Measurements from ENCODE around the gene DHX15. TPM values are rescaled to one million over a fixed set of nuclear protein-coding genes. Genes with fewer than 3 reads are reported as not detected.

The DHX15 gene
- total RNA-seq, 1 donor from 2014 or later: 130 TPM

- H3K36me3 Mint-ChIP-seq (ENCODE audit: low read depth, unreplicated experiment): peaks cover 21% of the 10 kb centered on the region
- Histone ChIP-seq H3K4me3 (ENCODE audit: insufficient read depth, low read depth, low read length) (no peak overlapping the region), H3K4me2 (ENCODE audit: low read length) (no peak overlapping the region), H3K27ac (ENCODE audit: low read depth, low read length) (no peak overlapping the region), H3K4me1 (ENCODE audit: insufficient read depth, low read length) (no peaks in the 10 kb centered on the region), H2AFZ (ENCODE audit: low read depth, low read length) (no peak overlapping the region), H3K27me3 (ENCODE audit: insufficient read depth, low read length) (no peaks in the 10 kb centered on the region), H3K9me3 (ENCODE audit: insufficient read depth, low read depth, low read length) (no peaks in the 10 kb centered on the region), H3K36me3 (ENCODE audit: insufficient read depth, low read length) (peaks cover 14% of the 10 kb centered on the region), H3K9ac (ENCODE audit: low read length) (no peak overlapping the region), H4K20me1 (ENCODE audit: insufficient read depth, low read length) (peaks cover 94% of the 10 kb centered on the region), H3K79me2 (ENCODE audit: insufficient read depth, low read length) (peaks cover 100% of the 10 kb centered on the region)
- FAIRE-seq: peak; percentile 37
- H3K4me3 Mint-ChIP-seq (ENCODE audit: unreplicated experiment): no peak overlapping the region
- no peak overlapping the region for H3K27ac Mint-ChIP-seq (ENCODE audit: unreplicated experiment)
- H3K9me3 Mint-ChIP-seq (ENCODE audit: unreplicated experiment): no peaks in the 10 kb centered on the region
- DNase-seq (ENCODE audit: low read depth): no peak
- no peak for TF ChIP-seq EZH2 (IDR thresholded peaks at IDR 0.05; ENCODE audit: insufficient read depth, low read length)
- peaks cover 19% of the 10 kb centered on the region for H3K4me1 Mint-ChIP-seq (ENCODE audit: low read depth, unreplicated experiment)
- H3K27me3 Mint-ChIP-seq (ENCODE audit: low read depth, unreplicated experiment): no peaks in the 10 kb centered on the region
These were observed 15.9 kb downstream of the DHX15 start for GRCh38 chr4:24568425-24568824.

- Mint-ChIP-seq H3K9me3 (ENCODE audit: unreplicated experiment) (no peaks in the 10 kb centered on the region), H3K4me3 (ENCODE audit: unreplicated experiment) (no peak overlapping the region), H3K4me1 (ENCODE audit: low read depth, unreplicated experiment) (peaks cover 21% of the 10 kb centered on the region), H3K27ac (ENCODE audit: unreplicated experiment) (no peak overlapping the region), H3K27me3 (ENCODE audit: low read depth, unreplicated experiment) (no peaks in the 10 kb centered on the region), H3K36me3 (ENCODE audit: low read depth, unreplicated experiment) (peaks cover 14% of the 10 kb centered on the region)
- Histone ChIP-seq H3K9ac (ENCODE audit: low read length) (no peak overlapping the region), H3K9me3 (ENCODE audit: insufficient read depth, low read depth, low read length) (no peaks in the 10 kb centered on the region), H3K4me3 (ENCODE audit: insufficient read depth, low read depth, low read length) (no peak overlapping the region), H3K4me1 (ENCODE audit: insufficient read depth, low read length) (peaks cover 6% of the 10 kb centered on the region), H3K36me3 (ENCODE audit: insufficient read depth, low read length) (peaks cover 8% of the 10 kb centered on the region), H3K27ac (ENCODE audit: low read depth, low read length) (no peak overlapping the region), H2AFZ (ENCODE audit: low read depth, low read length) (no peak overlapping the region), H3K79me2 (ENCODE audit: insufficient read depth, low read length) (peaks cover 100% of the 10 kb centered on the region), H4K20me1 (ENCODE audit: insufficient read depth, low read length) (peaks cover 94% of the 10 kb centered on the region), H3K27me3 (ENCODE audit: insufficient read depth, low read length) (no peaks in the 10 kb centered on the region), H3K4me2 (ENCODE audit: low read length) (no peak overlapping the region)
- no peak for TF ChIP-seq CTCF (IDR thresholded peaks at IDR 0.05; ENCODE audit: insufficient read depth, low read depth, low read length)
- TF ChIP-seq EZH2 (IDR thresholded peaks at IDR 0.05; ENCODE audit: insufficient read depth, low read length): no peak
- FAIRE-seq: no peak
- DNase-seq (ENCODE audit: low read depth): no peak
These were observed 19.3 kb downstream of the DHX15 start for GRCh38 chr4:24565054-24565453.

GRCh38 chr4:24564488-24564887, 19.9 kb downstream of the DHX15 start:
- Histone ChIP-seq H3K36me3 (ENCODE audit: insufficient read depth, low read length) (peaks cover 8% of the 10 kb centered on the region), H3K4me2 (ENCODE audit: low read length) (no peak overlapping the region), H3K4me1 (ENCODE audit: insufficient read depth, low read length) (peaks cover 11% of the 10 kb centered on the region), H3K79me2 (ENCODE audit: insufficient read depth, low read length) (peaks cover 100% of the 10 kb centered on the region), H3K4me3 (ENCODE audit: insufficient read depth, low read depth, low read length) (no peak overlapping the region), H2AFZ (ENCODE audit: low read depth, low read length) (no peak overlapping the region), H4K20me1 (ENCODE audit: insufficient read depth, low read length) (peaks cover 94% of the 10 kb centered on the region), H3K27ac (ENCODE audit: low read depth, low read length) (no peak overlapping the region), H3K9me3 (ENCODE audit: insufficient read depth, low read depth, low read length) (no peaks in the 10 kb centered on the region), H3K9ac (ENCODE audit: low read length) (no peak overlapping the region), H3K27me3 (ENCODE audit: insufficient read depth, low read length) (no peaks in the 10 kb centered on the region)
- peak overlapping the region; percentile 12 for H3K27ac Mint-ChIP-seq (ENCODE audit: unreplicated experiment)
- H3K4me1 Mint-ChIP-seq (ENCODE audit: low read depth, unreplicated experiment): peaks cover 25% of the 10 kb centered on the region
- no peaks in the 10 kb centered on the region for H3K9me3 Mint-ChIP-seq (ENCODE audit: unreplicated experiment)
- H3K27me3 Mint-ChIP-seq (ENCODE audit: low read depth, unreplicated experiment): no peaks in the 10 kb centered on the region
- DNase-seq (ENCODE audit: low read depth) (no peak), FAIRE-seq (peak; percentile 26)
- TF ChIP-seq CTCF (IDR thresholded peaks at IDR 0.05; ENCODE audit: insufficient read depth, low read depth, low read length) (no peak), EZH2 (IDR thresholded peaks at IDR 0.05; ENCODE audit: insufficient read depth, low read length) (no peak)
- H3K4me3 Mint-ChIP-seq (ENCODE audit: unreplicated experiment): no peak overlapping the region
- peaks cover 14% of the 10 kb centered on the region for H3K36me3 Mint-ChIP-seq (ENCODE audit: low read depth, unreplicated experiment)

Data from astrocyte (in vitro differentiated cells and primary cell).